ENCODE results near the gene CREB3.
A peak's percentile ranks its signal among the peaks of the same experiment; 100 is the strongest.

Gene CREB3

DNA sequence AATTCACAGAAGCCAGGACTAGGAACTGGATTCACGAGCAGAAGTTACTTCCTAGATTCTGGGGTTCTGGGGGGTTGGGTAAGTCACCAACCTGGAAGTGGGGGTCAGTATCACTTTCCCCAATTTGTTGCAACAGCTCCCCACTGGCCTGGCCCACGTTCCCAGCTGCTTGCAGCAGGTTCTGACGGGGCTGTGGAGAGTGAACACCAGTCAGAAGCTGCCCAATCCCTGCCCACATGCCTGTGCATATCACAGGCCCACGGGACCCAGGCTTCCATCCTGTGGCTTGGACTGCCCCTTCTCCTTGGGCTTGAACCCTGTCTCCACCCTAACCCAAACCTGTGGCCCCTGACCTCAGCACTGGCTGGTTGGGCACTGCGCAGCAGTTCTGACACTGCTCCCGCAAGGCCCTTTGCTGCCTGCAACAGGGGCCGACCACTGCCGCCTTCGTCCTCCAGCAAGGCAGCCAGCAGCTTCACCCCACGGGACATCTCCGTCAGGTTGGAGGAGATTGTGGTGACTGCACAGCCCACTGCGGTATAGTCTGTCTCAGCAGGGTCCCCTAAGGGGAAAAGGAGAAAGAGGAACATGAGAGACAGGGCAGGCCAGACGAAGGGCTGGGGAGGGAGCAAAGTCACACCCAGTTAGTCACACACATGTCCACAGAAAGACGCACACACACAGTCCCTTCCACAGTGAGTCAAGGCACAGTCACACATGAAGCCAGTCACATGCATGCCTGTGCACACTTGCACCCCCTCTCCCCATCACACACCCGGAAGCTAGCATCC lies 13.6 kb upstream of the CREB3 start:
- H3K36me3 ChIP-seq (ENCODE audit: control insufficient read depth, insufficient read depth, low read length), result peaks cover 78% of the 10 kb centered on the region

GRCh38 chr9:35719546-35719945 lies 12.9 kb upstream of the CREB3 start:
- Histone ChIP-seq H3K36me3 (ENCODE audit: control insufficient read depth, insufficient read depth, low read length) (peaks cover 78% of the 10 kb centered on the region), H3K9me3 (ENCODE audit: control insufficient read depth, low read length) (no peaks in the 10 kb centered on the region), H3K4me3 (ENCODE audit: low read length) (no peak overlapping the region), H3K4me1 (ENCODE audit: control insufficient read depth, insufficient read depth, low read length) (no peaks in the 10 kb centered on the region), H3K9ac (ENCODE audit: low read length) (no peak overlapping the region), H3K27me3 (ENCODE audit: control insufficient read depth, insufficient read depth, low read length) (no peaks in the 10 kb centered on the region)

More for the DNA sequence above, 13.6 kb upstream of the CREB3 start:
- no peak overlapping the region for H3K9ac ChIP-seq (ENCODE audit: low read length)
- no peaks in the 10 kb centered on the region for H3K27me3 ChIP-seq (ENCODE audit: control insufficient read depth, insufficient read depth, low read length)
- no peaks in the 10 kb centered on the region for H3K9me3 ChIP-seq (ENCODE audit: control insufficient read depth, low read length)
- no peak overlapping the region for H3K4me3 ChIP-seq (ENCODE audit: low read length)
- H3K4me1 ChIP-seq (ENCODE audit: control insufficient read depth, insufficient read depth, low read length), result no peaks in the 10 kb centered on the region

DNA sequence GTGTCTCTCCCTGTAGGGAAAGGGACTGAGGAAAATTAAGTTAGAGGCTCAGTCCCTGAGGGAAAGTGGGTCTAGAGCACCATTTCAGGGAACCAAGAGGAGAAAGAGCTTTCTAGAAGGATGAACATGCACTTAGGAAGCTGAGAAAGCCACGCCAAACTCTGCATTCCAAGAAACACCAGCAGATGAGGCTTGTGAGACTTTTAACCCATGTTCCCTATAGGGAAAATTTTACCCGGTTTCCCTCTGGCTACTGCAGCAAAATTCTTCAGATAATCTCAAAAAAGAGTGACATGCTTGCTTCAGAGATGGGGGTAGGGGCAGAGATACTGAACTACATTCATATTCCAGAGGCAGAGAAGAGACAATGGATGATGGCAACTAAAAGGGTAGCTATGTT lies 9.0 kb upstream of the CREB3 start:
- Histone ChIP-seq H3K4me3 (ENCODE audit: low read length) (no peak overlapping the region), H3K36me3 (ENCODE audit: control insufficient read depth, insufficient read depth, low read length) (peaks cover 62% of the 10 kb centered on the region), H3K4me1 (ENCODE audit: control insufficient read depth, insufficient read depth, low read length) (peaks cover 19% of the 10 kb centered on the region), H3K9me3 (ENCODE audit: control insufficient read depth, low read length) (no peaks in the 10 kb centered on the region), H3K9ac (ENCODE audit: low read length) (no peak overlapping the region), H3K27me3 (ENCODE audit: control insufficient read depth, insufficient read depth, low read length) (no peaks in the 10 kb centered on the region)

GRCh38 chr9:35723908-35724307 lies 8.6 kb upstream of the CREB3 start:
- peaks cover 22% of the 10 kb centered on the region for H3K4me1 ChIP-seq (ENCODE audit: control insufficient read depth, insufficient read depth, low read length)
- H3K27me3 ChIP-seq (ENCODE audit: control insufficient read depth, insufficient read depth, low read length), result no peaks in the 10 kb centered on the region
- H3K9ac ChIP-seq (ENCODE audit: low read length), result no peak overlapping the region
- H3K4me3 ChIP-seq (ENCODE audit: low read length), result no peak overlapping the region
- no peaks in the 10 kb centered on the region for H3K9me3 ChIP-seq (ENCODE audit: control insufficient read depth, low read length)
- H3K36me3 ChIP-seq (ENCODE audit: control insufficient read depth, insufficient read depth, low read length), result peaks cover 58% of the 10 kb centered on the region

DNA sequence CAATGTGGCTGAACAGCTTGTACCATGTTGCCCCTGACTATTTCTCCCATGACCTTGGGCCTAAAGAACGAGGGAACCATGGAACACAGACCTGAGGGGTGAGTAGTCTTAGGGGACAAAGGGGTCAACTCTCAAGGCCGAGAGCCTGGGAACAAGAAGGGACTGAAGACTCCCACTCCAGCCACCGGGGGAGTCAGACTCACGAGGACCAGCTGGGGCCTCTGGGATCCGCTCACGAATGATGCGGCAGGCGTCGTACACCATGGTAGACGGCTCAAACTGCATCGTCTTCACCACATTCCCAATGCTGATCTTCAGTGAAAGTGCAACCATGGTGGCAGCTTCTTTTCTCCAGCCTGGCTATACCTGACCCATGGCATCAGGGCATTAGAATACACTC lies 7.1 kb upstream of the CREB3 start:
- Histone ChIP-seq H3K4me1 (ENCODE audit: control insufficient read depth, insufficient read depth, low read length) (peaks cover 36% of the 10 kb centered on the region), H3K36me3 (ENCODE audit: control insufficient read depth, insufficient read depth, low read length) (peaks cover 43% of the 10 kb centered on the region)

DNA sequence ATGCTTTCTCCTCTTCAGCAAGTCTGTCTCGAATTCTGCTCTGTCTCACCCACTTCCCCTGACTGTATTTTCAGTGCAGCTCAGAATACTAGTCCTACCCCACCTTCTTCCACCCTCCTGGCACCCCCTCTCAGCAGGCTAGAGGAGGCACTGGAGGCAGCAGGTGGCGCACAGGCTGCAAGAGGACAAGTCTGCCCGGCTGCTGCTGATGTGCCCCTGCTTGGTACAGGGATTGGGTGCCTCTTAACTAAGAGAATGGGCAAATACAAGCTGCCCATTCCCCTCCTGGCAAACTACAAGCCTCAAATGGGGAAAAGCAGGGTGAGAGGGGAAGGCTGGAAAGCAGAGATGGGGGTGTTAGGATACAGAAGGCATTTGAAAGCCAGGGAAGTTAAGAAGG lies 5.5 kb upstream of the CREB3 start:
- Histone ChIP-seq H3K9me3 (ENCODE audit: control insufficient read depth, low read length) (no peaks in the 10 kb centered on the region), H3K27me3 (ENCODE audit: control insufficient read depth, insufficient read depth, low read length) (no peaks in the 10 kb centered on the region), H3K4me1 (ENCODE audit: control insufficient read depth, insufficient read depth, low read length) (peaks cover 44% of the 10 kb centered on the region), H3K4me3 (ENCODE audit: low read length) (no peak overlapping the region), H3K36me3 (ENCODE audit: control insufficient read depth, insufficient read depth, low read length) (peaks cover 29% of the 10 kb centered on the region), H3K9ac (ENCODE audit: low read length) (peak overlapping the region; percentile 60)

More for the DNA sequence above, 7.1 kb upstream of the CREB3 start:
- H3K27me3 ChIP-seq (ENCODE audit: control insufficient read depth, insufficient read depth, low read length), result no peaks in the 10 kb centered on the region
- H3K4me3 ChIP-seq (ENCODE audit: low read length), result no peak overlapping the region
- no peak overlapping the region for H3K9ac ChIP-seq (ENCODE audit: low read length)
- H3K9me3 ChIP-seq (ENCODE audit: control insufficient read depth, low read length), result no peaks in the 10 kb centered on the region

DNA sequence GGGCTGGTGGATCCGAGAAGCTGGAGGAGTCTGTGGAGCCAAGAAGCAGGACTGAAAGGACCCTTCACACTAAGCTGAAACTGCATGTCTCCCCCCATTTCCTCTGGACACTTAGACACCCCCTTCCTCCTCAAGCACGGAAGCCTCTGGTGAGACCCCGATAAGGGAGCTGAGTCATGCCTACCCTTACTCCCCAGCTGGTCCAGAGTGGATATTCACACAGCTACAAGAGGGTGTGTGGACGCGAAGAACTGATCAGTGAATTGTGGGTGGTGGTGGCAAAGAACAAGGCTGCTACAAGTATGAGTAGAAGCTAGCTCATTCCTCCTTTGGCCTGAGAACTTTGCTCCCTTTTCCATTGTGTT lies 4.8 kb upstream of the CREB3 start:
- no peak overlapping the region for H3K4me3 ChIP-seq (ENCODE audit: low read length)
- H3K27me3 ChIP-seq (ENCODE audit: control insufficient read depth, insufficient read depth, low read length), result no peaks in the 10 kb centered on the region
- H3K4me1 ChIP-seq (ENCODE audit: control insufficient read depth, insufficient read depth, low read length), result peaks cover 44% of the 10 kb centered on the region
- peak overlapping the region; percentile 60 for H3K9ac ChIP-seq (ENCODE audit: low read length)
- peaks cover 24% of the 10 kb centered on the region for H3K36me3 ChIP-seq (ENCODE audit: control insufficient read depth, insufficient read depth, low read length)
- no peaks in the 10 kb centered on the region for H3K9me3 ChIP-seq (ENCODE audit: control insufficient read depth, low read length)

- no peaks in the 10 kb centered on the region for H3K27me3 ChIP-seq (ENCODE audit: control insufficient read depth, insufficient read depth, low read length)
- H3K9ac ChIP-seq (ENCODE audit: low read length), result peak overlapping the region; percentile 60
- H3K36me3 ChIP-seq (ENCODE audit: control insufficient read depth, insufficient read depth, low read length), result peaks cover 22% of the 10 kb centered on the region
- peaks cover 49% of the 10 kb centered on the region for H3K4me1 ChIP-seq (ENCODE audit: control insufficient read depth, insufficient read depth, low read length)
- H3K4me3 ChIP-seq (ENCODE audit: low read length), result no peak overlapping the region
- no peaks in the 10 kb centered on the region for H3K9me3 ChIP-seq (ENCODE audit: control insufficient read depth, low read length)
These were observed 4.2 kb upstream of the CREB3 start for GRCh38 chr9:35728041-35728971.

GRCh38 chr9:35729101-35729500 lies 3.4 kb upstream of the CREB3 start:
- H3K36me3 ChIP-seq (ENCODE audit: control insufficient read depth, insufficient read depth, low read length), result peaks cover 14% of the 10 kb centered on the region
- H3K4me3 ChIP-seq (ENCODE audit: low read length), result no peak overlapping the region
- H3K9ac ChIP-seq (ENCODE audit: low read length), result peak overlapping the region; percentile 8

DNA sequence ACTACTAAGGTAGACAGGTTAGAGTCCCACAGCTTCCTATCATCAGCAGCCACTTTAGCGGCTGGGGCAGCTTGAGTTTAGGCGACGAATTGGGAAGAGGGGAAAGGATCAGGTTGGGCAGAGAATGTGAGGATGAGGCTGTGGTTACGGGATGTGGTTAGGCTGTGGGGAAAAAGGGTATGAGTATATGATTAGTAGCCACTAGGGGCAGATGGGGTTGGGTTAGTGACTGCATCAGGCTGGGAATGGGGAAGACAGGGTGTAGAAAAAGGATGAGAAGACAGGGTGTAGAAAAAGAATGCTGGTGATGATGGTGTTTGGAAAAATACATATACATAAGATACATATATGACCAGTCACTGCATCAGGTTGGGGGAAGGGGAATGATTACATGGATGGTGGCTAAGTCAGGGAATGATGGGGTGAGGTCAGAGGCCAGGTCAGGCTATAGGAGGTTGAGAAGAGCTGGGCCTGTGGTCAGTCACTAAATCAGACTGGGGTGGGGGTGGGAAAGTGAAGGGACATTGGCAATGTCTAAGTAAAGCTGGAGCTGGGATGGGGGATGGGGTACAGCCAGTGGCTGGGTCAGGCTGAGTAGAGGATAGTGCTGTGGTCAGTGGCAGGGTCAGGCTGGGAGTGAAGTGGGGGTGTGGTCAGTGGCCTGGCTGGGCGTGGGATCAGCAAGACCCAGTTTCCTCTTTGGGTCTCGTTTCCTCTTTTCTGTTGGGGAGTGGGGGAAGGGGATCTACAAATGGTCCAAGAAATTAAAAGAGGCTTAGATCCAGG lies 2.6 kb upstream of the CREB3 start:
- Histone ChIP-seq H3K27me3 (ENCODE audit: control insufficient read depth, insufficient read depth, low read length) (no peaks in the 10 kb centered on the region), H3K9ac (ENCODE audit: low read length) (peak overlapping the region; percentile 77), H3K4me3 (ENCODE audit: low read length) (peak overlapping the region; percentile 27), H3K9me3 (ENCODE audit: control insufficient read depth, low read length) (no peaks in the 10 kb centered on the region), H3K36me3 (ENCODE audit: control insufficient read depth, insufficient read depth, low read length) (peaks cover 6% of the 10 kb centered on the region), H3K4me1 (ENCODE audit: control insufficient read depth, insufficient read depth, low read length) (peaks cover 58% of the 10 kb centered on the region)

More at GRCh38 chr9:35729101-35729500, 3.4 kb upstream of the CREB3 start:
- Histone ChIP-seq H3K27me3 (ENCODE audit: control insufficient read depth, insufficient read depth, low read length) (no peaks in the 10 kb centered on the region), H3K4me1 (ENCODE audit: control insufficient read depth, insufficient read depth, low read length) (peaks cover 57% of the 10 kb centered on the region), H3K9me3 (ENCODE audit: control insufficient read depth, low read length) (no peaks in the 10 kb centered on the region)

GRCh38 chr9:35730486-35730854 lies 2.0 kb upstream of the CREB3 start:
- Histone ChIP-seq H3K9me3 (ENCODE audit: control insufficient read depth, low read length) (no peaks in the 10 kb centered on the region), H3K4me3 (ENCODE audit: low read length) (peak overlapping the region; percentile 27), H3K9ac (ENCODE audit: low read length) (peak overlapping the region; percentile 77), H3K4me1 (ENCODE audit: control insufficient read depth, insufficient read depth, low read length) (peaks cover 58% of the 10 kb centered on the region), H3K36me3 (ENCODE audit: control insufficient read depth, insufficient read depth, low read length) (peaks cover 3% of the 10 kb centered on the region), H3K27me3 (ENCODE audit: control insufficient read depth, insufficient read depth, low read length) (no peaks in the 10 kb centered on the region)

Measured in mucosa of stomach (tissue), 1 donor.